ENCODE results near the gene PREPL. TPM values are rescaled to one million over a fixed set of nuclear protein-coding genes. Genes with fewer than 3 reads are reported as not detected.

The PREPL gene
- total and polyA plus RNA-seq, 10 of the 15 experiments (the other 5 are each of a cell fraction or from before 2014, with no cell fraction given), result 9.2 to 43.0 (median 20.4) TPM

DNA sequence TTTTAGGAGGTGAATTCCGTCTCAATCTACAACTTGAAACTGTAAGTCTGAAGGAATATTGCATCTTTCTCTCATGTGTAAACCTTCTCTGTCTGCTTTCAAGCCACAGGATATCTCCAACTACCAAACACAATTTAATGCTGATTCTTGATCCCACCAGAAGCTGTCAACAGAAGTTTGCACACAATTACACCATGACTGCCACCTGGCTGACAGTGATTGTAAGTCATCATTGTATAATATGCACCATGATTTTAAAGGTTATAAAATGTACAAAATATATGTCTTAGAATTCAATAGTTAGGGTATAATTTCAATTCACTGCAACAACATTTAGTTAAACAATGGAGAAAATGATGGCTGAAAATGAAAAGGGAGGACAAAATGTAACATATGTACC is 18.4 kb downstream of the PREPL start:
- Histone ChIP-seq H3K4me3 (no peak overlapping the region), H3K4me2 (ENCODE audit: control insufficient read depth, insufficient read depth) (no peak overlapping the region), H3K79me2 (ENCODE audit: control insufficient read depth, insufficient read depth, low read length) (no peaks in the 10 kb centered on the region), H2AFZ (ENCODE audit: control insufficient read depth, low read depth, low read length) (no peak overlapping the region), H3K9ac (ENCODE audit: control insufficient read depth, insufficient read depth, low read length) (no peak overlapping the region), H4K20me1 (ENCODE audit: control insufficient read depth, insufficient read depth) (no peaks in the 10 kb centered on the region), H3K36me3 (ENCODE audit: control insufficient read depth in 2 of 2, insufficient read depth in 2 of 2, low read length in 1 of 2) (peaks cover 2 to 3% of the 10 kb centered on the region in 2 experiments; a peak in 3 of 4 replicates), H3K27ac (ENCODE audit: control insufficient read depth, insufficient read depth) (no peak overlapping the region), H3K9me3 (replicated peaks; ENCODE audit: control insufficient read depth, insufficient read depth, low read length) (no peaks in the 10 kb centered on the region), H3K4me1 (ENCODE audit: control insufficient read depth, insufficient read depth, low read length) (no peaks in the 10 kb centered on the region), H3K27me3 (replicated peaks in 1 of 2; ENCODE audit: control insufficient read depth in 2 of 2, insufficient read depth in 2 of 2, low read length in 1 of 2) (no peaks in the 10 kb centered on the region)
- ChIA-PET POLR2A (interaction anchor here (1.3 kb wide), 1 partner anchor 407 kb away, joined by 6 read pairs; no protein-coding TSS in a partner anchor), RAD21 (ENCODE audit: unreplicated experiment) (interaction anchor here (0.7 to 2.0 kb wide), 5 partner anchors 126 to 614 kb away, joined by 3 to 8 read pairs (median 4); no protein-coding TSS in a partner anchor), CTCF (interaction anchor here (1.0 to 2.1 kb wide), 20 partner anchors 9 to 613 kb away, joined by 3 to 19 read pairs (median 4); partner anchors contain the start of gene CAMKMT), SMC1A (ENCODE audit: uncharacterized antibody, unreplicated experiment) (interaction anchor here (0.6 to 2.0 kb wide), 11 partner anchors 8 to 299 kb away, joined by 3 to 17 read pairs (median 3); partner anchors contain the start of genes CAMKMT and PREPL)
- intact Hi-C loops (cut with micrococcal nuclease; ENCODE audit: unreplicated experiment), result loop anchor here (1.0 to 5.0 kb wide), 3 partner anchors 101 to 299 kb away; no protein-coding TSS in a partner anchor
- FAIRE-seq, result peak; percentile 66
- 100% methylated on average over 1 of the region's 1 CpG for WGBS (ENCODE audit: insufficient coverage, insufficient replicate concordance, low lambda C conversion rate, missing lambda C conversion rate)
- TF ChIP-seq RFX5 (IDR thresholded peaks at IDR 0.05; ENCODE audit: low read depth, low read length) (no peak), RAD21 (IDR thresholded peaks at IDR 0.05; ENCODE audit: insufficient read depth, low read depth, low read length) (peak; percentile 64), SMC3 (IDR thresholded peaks at IDR 0.05; ENCODE audit: borderline replicate concordance, low read length) (peak; percentile 56)
- TF ChIP-seq, protein P1, sequence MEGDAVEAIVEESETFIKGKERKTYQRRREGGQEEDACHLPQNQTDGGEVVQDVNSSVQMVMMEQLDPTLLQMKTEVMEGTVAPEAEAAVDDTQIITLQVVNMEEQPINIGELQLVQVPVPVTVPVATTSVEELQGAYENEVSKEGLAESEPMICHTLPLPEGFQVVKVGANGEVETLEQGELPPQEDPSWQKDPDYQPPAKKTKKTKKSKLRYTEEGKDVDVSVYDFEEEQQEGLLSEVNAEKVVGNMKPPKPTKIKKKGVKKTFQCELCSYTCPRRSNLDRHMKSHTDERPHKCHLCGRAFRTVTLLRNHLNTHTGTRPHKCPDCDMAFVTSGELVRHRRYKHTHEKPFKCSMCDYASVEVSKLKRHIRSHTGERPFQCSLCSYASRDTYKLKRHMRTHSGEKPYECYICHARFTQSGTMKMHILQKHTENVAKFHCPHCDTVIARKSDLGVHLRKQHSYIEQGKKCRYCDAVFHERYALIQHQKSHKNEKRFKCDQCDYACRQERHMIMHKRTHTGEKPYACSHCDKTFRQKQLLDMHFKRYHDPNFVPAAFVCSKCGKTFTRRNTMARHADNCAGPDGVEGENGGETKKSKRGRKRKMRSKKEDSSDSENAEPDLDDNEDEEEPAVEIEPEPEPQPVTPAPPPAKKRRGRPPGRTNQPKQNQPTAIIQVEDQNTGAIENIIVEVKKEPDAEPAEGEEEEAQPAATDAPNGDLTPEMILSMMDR (IDR thresholded peaks at IDR 0.05 in 2 of 3, conservative IDR thresholded peaks at IDR 0.05 in 1 of 3; ENCODE audit: control insufficient read depth in 2 of 3, extremely low read depth in 1 of 3, insufficient read depth in 1 of 3, low read depth in 3 of 3, low read length in 3 of 3), result peak; percentile 20 to 54 (median 39); a peak in 5 of 6 replicates
- TF ChIP-seq, protein P2, sequence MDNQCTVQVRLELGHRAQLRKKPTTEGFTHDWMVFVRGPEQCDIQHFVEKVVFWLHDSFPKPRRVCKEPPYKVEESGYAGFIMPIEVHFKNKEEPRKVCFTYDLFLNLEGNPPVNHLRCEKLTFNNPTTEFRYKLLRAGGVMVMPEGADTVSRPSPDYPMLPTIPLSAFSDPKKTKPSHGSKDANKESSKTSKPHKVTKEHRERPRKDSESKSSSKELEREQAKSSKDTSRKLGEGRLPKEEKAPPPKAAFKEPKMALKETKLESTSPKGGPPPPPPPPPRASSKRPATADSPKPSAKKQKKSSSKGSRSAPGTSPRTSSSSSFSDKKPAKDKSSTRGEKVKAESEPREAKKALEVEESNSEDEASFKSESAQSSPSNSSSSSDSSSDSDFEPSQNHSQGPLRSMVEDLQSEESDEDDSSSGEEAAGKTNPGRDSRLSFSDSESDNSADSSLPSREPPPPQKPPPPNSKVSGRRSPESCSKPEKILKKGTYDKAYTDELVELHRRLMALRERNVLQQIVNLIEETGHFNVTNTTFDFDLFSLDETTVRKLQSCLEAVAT (IDR thresholded peaks at IDR 0.05), result no peak
- TF ChIP-seq, protein P3, sequence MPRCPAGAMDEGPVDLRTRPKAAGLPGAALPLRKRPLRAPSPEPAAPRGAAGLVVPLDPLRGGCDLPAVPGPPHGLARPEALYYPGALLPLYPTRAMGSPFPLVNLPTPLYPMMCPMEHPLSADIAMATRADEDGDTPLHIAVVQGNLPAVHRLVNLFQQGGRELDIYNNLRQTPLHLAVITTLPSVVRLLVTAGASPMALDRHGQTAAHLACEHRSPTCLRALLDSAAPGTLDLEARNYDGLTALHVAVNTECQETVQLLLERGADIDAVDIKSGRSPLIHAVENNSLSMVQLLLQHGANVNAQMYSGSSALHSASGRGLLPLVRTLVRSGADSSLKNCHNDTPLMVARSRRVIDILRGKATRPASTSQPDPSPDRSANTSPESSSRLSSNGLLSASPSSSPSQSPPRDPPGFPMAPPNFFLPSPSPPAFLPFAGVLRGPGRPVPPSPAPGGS (IDR thresholded peaks at IDR 0.05; ENCODE audit: borderline replicate concordance, insufficient read depth, low read depth, low read length, poor library complexity, severe bottlenecking), result no peak
- no TSS peak for BruUV-seq (replicated peaks)
- ATAC-seq, result peak; percentile 66; the same call in 2 of the 3 replicates
- DNase-seq (ENCODE audit: low read depth, low spot score), result no peak
- in situ Hi-C loops (cut with MboI), result loop anchor here (10.0 kb wide), 1 partner anchor 258 kb away; no protein-coding TSS in a partner anchor
